GM12873 (cell line): Measurements from ENCODE around the gene MMRN1.
A peak's percentile ranks its signal among the peaks of the same experiment; 100 is the strongest.

ENCODE experiments used
- CTCF ChIP-seq: IDR thresholded peaks from 2 replicates; pipeline ENCODE4 v1.5.1; 2012; ENCODE audit warnings: low read depth, mild to moderate bottlenecking, moderate library complexity, low read length, control low read depth; ENCODE audit not compliant: insufficient read depth; ENCODE audit errors: missing control alignments

MMRN1 gene

GRCh38 chr4:89939994-89940393, 45.3 kb downstream of the MMRN1 start:
- no peak for TF ChIP-seq CTCF

DNA sequence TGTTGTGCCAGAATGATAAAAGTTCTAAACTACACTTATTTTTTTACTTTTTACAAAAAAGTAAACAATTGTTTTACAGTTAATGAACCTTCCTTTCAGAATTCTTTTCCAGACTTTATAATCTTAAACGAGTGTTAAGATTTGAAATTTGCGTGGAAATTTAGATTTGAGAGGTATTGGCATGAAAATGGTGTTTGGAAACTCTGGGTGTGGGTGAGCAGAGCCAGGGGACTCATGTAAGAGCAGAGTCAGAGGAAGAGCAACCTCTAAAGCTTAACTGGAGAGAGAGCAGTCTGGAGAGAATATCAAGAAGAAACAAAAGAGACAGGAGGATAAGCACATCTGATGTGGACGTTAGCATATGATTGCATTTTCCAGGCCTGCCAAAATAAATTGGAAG, 48.2 kb downstream of the MMRN1 start:
- no peak for TF ChIP-seq CTCF

DNA sequence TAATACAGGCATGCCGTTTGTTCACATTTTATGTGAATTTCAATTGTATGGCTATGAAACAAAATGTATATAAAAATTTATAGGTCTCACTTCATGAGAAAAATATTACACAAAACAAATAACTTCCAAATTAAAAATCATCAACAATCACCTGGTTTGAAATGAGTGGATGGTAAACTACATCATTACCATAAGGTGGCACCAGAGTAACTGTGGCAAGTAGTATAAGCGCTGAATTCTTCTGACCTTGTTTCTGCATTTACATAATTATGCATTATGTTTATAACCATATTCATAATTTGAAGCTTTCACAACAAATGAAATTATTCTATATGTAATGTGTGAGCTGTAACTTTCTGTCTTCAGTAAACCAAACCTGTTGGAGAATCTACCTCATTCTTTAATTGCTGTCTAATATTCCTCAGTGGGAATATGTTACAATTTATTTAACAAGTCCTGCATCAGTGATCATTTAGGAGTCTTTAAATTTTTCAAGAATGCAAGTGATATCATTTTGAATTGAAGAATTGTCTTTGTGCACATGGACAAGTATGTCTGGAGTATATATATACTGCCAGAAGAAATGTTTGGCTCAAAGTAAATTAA, 55.2 kb downstream of the MMRN1 start:
- TF ChIP-seq CTCF, result peak; percentile 20

- no peak for TF ChIP-seq CTCF
Measured at GRCh38 chr4:89952458-89952857, 57.8 kb downstream of the MMRN1 start.

GRCh38 chr4:89954906-89955695, 60.4 kb downstream of the MMRN1 start:
- TF ChIP-seq CTCF, result no peak

DNA sequence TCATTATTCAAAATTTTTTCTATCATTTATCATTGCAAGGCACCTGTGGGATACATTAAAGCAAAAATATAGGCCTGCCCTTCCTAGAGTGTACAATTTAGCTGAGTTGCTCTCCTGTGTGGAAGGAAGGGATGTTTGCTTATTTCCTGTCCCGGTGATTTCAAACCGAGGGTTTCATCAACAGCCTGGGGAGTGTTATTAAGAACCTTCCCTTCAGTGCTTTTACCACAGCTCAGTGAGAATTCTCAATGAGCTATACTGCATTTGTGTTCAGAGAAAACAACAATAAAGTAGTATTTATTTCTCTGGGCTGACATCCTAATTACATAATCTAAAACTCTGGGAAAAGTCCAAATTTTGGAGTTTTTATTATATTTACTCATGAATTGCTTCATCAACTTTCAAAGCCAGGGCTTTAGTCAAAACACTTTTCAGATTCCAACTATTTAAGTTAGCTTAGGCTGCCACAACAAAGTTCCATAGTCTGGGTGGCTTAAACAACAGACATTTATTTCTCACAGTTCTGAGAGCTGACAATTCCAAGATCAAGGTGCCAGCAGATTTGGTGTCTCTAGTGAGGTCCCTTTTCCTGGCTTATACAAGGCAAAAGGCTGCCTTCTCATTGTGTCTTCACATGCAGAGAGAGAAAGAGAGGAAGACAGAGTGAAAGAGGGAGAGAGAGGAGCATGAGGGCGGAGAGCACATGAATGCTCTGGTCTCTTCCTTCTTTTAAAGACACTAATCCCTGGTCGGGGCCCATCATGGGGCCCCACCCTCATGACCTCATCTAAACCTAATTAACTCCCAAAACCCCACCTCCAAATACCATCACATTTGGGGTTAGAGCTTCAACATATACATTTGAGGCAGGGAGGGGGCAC, 62.6 kb downstream of the MMRN1 start:
- no peak for TF ChIP-seq CTCF

GRCh38 chr4:89981789-89982334, 87.2 kb downstream of the MMRN1 start:
- TF ChIP-seq CTCF, result no peak
